GM19467 (cell line): ENCODE results near the gene P2RY2.

Source experiments
- ATAC-seq: cut with Tn5 transposase; IDR thresholded peaks from one replicate; pipeline ENCODE4 v1.9.1; 2021; ENCODE audit warnings: mild to moderate bottlenecking, moderate library complexity; ENCODE audit not compliant: unreplicated experiment

Gene P2RY2

GRCh38 chr11:73204711-73205121 is 13.4 kb upstream of the P2RY2 start:
- no peak for ATAC-seq

- no peak for ATAC-seq
These were observed 12.3 kb upstream of the P2RY2 start for GRCh38 chr11:73205661-73206343.

- no peak for ATAC-seq
These were observed 11.3 kb upstream of the P2RY2 start for GRCh38 chr11:73206801-73207200.

GRCh38 chr11:73209892-73210291 is 8.2 kb upstream of the P2RY2 start:
- ATAC-seq = no peak

- ATAC-seq = no peak
These were observed 7.0 kb upstream of the P2RY2 start for GRCh38 chr11:73210916-73211667.

GRCh38 chr11:73213196-73214143 is 4.6 kb upstream of the P2RY2 start:
- no peak for ATAC-seq

- no peak for ATAC-seq
These were observed 2.6 kb upstream of the P2RY2 start for GRCh38 chr11:73215191-73216134.

- no peak for ATAC-seq
These were observed 1.6 kb upstream of the P2RY2 start for GRCh38 chr11:73216465-73216864.

- ATAC-seq = no peak
These were observed 811 bp upstream of the P2RY2 start for GRCh38 chr11:73217131-73217809.

GRCh38 chr11:73217810-73218105 is 323 bp upstream of the P2RY2 start:
- no peak for ATAC-seq

- no peak for ATAC-seq
These were observed 742 bp downstream of the P2RY2 start for GRCh38 chr11:73218830-73219215.

- no peak for ATAC-seq
These were observed 1.6 kb downstream of the P2RY2 start for GRCh38 chr11:73219396-73220285.

GRCh38 chr11:73221451-73221850 is 3.4 kb downstream of the P2RY2 start:
- no peak for ATAC-seq

GRCh38 chr11:73221996-73222395 is 3.9 kb downstream of the P2RY2 start:
- no peak for ATAC-seq

- no peak for ATAC-seq
These were observed 6.1 kb downstream of the P2RY2 start for GRCh38 chr11:73223998-73224730.

- no peak for ATAC-seq
These were observed 7.1 kb downstream of the P2RY2 start for GRCh38 chr11:73225001-73225686.

GRCh38 chr11:73225851-73226250 is 7.8 kb downstream of the P2RY2 start:
- ATAC-seq = no peak
